Aortic smooth muscle cell (primary cell): ENCODE results near the gene BEST2. TPM values are rescaled to one million over a fixed set of nuclear protein-coding genes. Genes with fewer than 3 reads are reported as not detected.

Experiments used
- total RNA-seq: library from RNA; depleted of rRNA; stranded (reverse); fragments of >200 nt; gene quantifications from 2 replicates; pipeline ENCODE4 v1.2.3, GENCODE V29; 2014

BEST2 gene
- not detected in 2 replicates for total RNA-seq

GRCh38 chr19:12751635-12752034 lies at the start of gene BEST2:
BEST2 (plus strand) TSS chr19:12751791; CDS start chr19:12752593, 802 bp downstream.

GRCh38 chr19:12723641-12724426 lies 27.8 kb upstream of the BEST2 start, which contains the start of gene TNPO2:
TNPO2 (minus strand) TSS chr19:12723932; CDS start chr19:12720977, 2,955 bp downstream.

GRCh38 chr19:12736995-12737834 lies 14.4 kb upstream of the BEST2 start, which contains the start of gene GET3:
GET3 (plus strand) TSS chr19:12737497; CDS start chr19:12737506, 9 bp downstream.

GRCh38 chr19:12774588-12775555 lies 23.3 kb downstream of the BEST2 start, which contains the start of gene HOOK2:
HOOK2 (minus strand) TSS chr19:12775552; CDS start chr19:12775449, 103 bp downstream.

GRCh38 chr19:12791345-12792050 lies 39.9 kb downstream of the BEST2 start, which contains the start of gene JUNB:
JUNB (plus strand) TSS chr19:12791486; CDS start chr19:12791772, 286 bp downstream.

GRCh38 chr19:12801466-12802266 lies 50.1 kb downstream of the BEST2 start, which contains the start of the genes PRDX2 and THSD8:
PRDX2 (minus strand) TSS chr19:12801800; CDS start chr19:12801261, 539 bp downstream.
THSD8 (plus strand) TSS chr19:12802069; CDS start chr19:12802072, 3 bp downstream.

GRCh38 chr19:12806242-12807081 lies 54.9 kb downstream of the BEST2 start, which contains the start of gene RNASEH2A:
RNASEH2A (plus strand) TSS chr19:12806584; CDS start chr19:12806674, 90 bp downstream.

Other genes with a start within 250 kb of the BEST2 start
- gene ZNF564, start 200.3 kb upstream of the BEST2 start, total RNA-seq: 7.9 and 9.3 TPM in 2 replicates
- 5.3 and 7.5 TPM in 2 replicates for gene ZNF490, start 141.0 kb upstream of the BEST2 start, total RNA-seq
- gene ZNF791, start 140.9 kb upstream of the BEST2 start, total RNA-seq: 14.7 and 17.7 TPM in 2 replicates
- 26.0 and 31.8 TPM in 2 replicates for gene MAN2B1, start 85.0 kb upstream of the BEST2 start, total RNA-seq
- gene WDR83, start 85.0 kb upstream of the BEST2 start, total RNA-seq: 8.5 and 11.5 TPM in 2 replicates
- 47.2 and 63.5 TPM in 2 replicates for gene DHPS, start 69.9 kb upstream of the BEST2 start, total RNA-seq
- gene GNG14, start 63.8 kb upstream of the BEST2 start, total RNA-seq: not detected in 2 replicates
- gene FBXW9, start 55.2 kb upstream of the BEST2 start, total RNA-seq: 3.6 and 3.8 TPM in 2 replicates
- gene TNPO2, start 27.9 kb upstream of the BEST2 start, total RNA-seq: 27.7 and 34.1 TPM in 2 replicates
- 135 and 166 TPM in 2 replicates for gene TRIR, start 17.1 kb upstream of the BEST2 start, total RNA-seq
- gene GET3, start 14.3 kb upstream of the BEST2 start, total RNA-seq: 100 and 112 TPM in 2 replicates
- 16.9 and 18.3 TPM in 2 replicates for gene HOOK2, start 23.8 kb downstream of the BEST2 start, total RNA-seq
- gene JUNB, start 39.7 kb downstream of the BEST2 start, total RNA-seq: 76.1 and 137 TPM in 2 replicates
- gene PRDX2, start 50.0 kb downstream of the BEST2 start, total RNA-seq: 181 and 208 TPM in 2 replicates
- not detected in 2 replicates for gene THSD8, start 50.3 kb downstream of the BEST2 start, total RNA-seq
- gene RNASEH2A, start 54.8 kb downstream of the BEST2 start, total RNA-seq: 20.1 and 27.3 TPM in 2 replicates
- not detected in 2 replicates for gene RTBDN, start 82.8 kb downstream of the BEST2 start, total RNA-seq
- gene MAST1, start 86.7 kb downstream of the BEST2 start, total RNA-seq: 0.13 and 0.19 TPM in 2 replicates
- gene DNASE2, start 129.7 kb downstream of the BEST2 start, total RNA-seq: 31.8 and 34.1 TPM in 2 replicates
- not detected in 2 replicates for gene KLF1, start 135.4 kb downstream of the BEST2 start, total RNA-seq
- gene GCDH, start 139.4 kb downstream of the BEST2 start, total RNA-seq: 12.7 and 16.5 TPM in 2 replicates
- gene SYCE2, start 167.5 kb downstream of the BEST2 start, total RNA-seq: 0.19 and 0.26 TPM in 2 replicates
- 43.6 and 58.0 TPM in 2 replicates for gene FARSA, start 181.9 kb downstream of the BEST2 start, total RNA-seq
- gene CALR, start 186.8 kb downstream of the BEST2 start, total RNA-seq: 2,036 and 2,214 TPM in 2 replicates
- 68.6 and 83.4 TPM in 2 replicates for gene RAD23A, start 194.1 kb downstream of the BEST2 start, total RNA-seq
- 31.5 and 46.9 TPM in 2 replicates for gene GADD45GIP1, start 205.4 kb downstream of the BEST2 start, total RNA-seq
- gene DAND5, start 217.8 kb downstream of the BEST2 start, total RNA-seq: 0.12 and 0.13 TPM in 2 replicates
- 85.9 and 137 TPM in 2 replicates for gene NFIX, start 243.7 kb downstream of the BEST2 start, total RNA-seq